ENCODE data around the gene SLC13A5. TPM values are rescaled to one million over a fixed set of nuclear protein-coding genes. Genes with fewer than 3 reads are reported as not detected.

Gene SLC13A5
- total RNA-seq, result not detected in 2 replicates

GRCh38 chr17:6713130-6713917 is at the start of gene SLC13A5:
TSS of gene SLC13A5 (minus strand) at chr17:6713369. CDS start at chr17:6713333, 36 bp downstream.

GRCh38 chr17:6755731-6756184 is 42.6 kb upstream of the SLC13A5 start, which contains the start of gene XAF1:
TSS of gene XAF1 (plus strand) at chr17:6756046. CDS start at chr17:6756079, 33 bp downstream.

GRCh38 chr17:6651354-6651918 is 61.7 kb downstream of the SLC13A5 start, which contains the start of the genes C17orf100 and MED31:
TSS of gene C17orf100 (plus strand) at chr17:6651762. CDS start at chr17:6651914, 152 bp downstream.
TSS of gene MED31 (minus strand) at chr17:6651605. CDS start at chr17:6651528, 77 bp downstream.

GRCh38 chr17:6640536-6641246 is 72.5 kb downstream of the SLC13A5 start, which contains the start of the genes KIAA0753 and TXNDC17:
TSS of gene KIAA0753 (minus strand) at chr17:6640711. CDS start at chr17:6635103, 5,608 bp downstream.
TSS of gene TXNDC17 (plus strand) at chr17:6641060. CDS start at chr17:6641083, 23 bp downstream.

Other genes with a start within 250 kb of the SLC13A5 start
- 0.28 and 0.58 TPM in 2 replicates for gene PITPNM3, start 156.8 kb downstream of the SLC13A5 start, total RNA-seq
- 7.6 and 9.4 TPM in 2 replicates for gene KIAA0753, start 72.7 kb downstream of the SLC13A5 start, total RNA-seq
- gene TXNDC17, start 72.3 kb downstream of the SLC13A5 start, total RNA-seq, result 132 and 272 TPM in 2 replicates
- gene MED31, start 61.8 kb downstream of the SLC13A5 start, total RNA-seq, result 9.0 and 9.3 TPM in 2 replicates
- 0.38 and 0.56 TPM in 2 replicates for gene C17orf100, start 61.6 kb downstream of the SLC13A5 start, total RNA-seq
- gene XAF1, start 42.7 kb upstream of the SLC13A5 start, total RNA-seq, result 10.0 and 23.4 TPM in 2 replicates
- under 0.01 and 0.56 TPM in 2 replicates for gene FBXO39, start 62.8 kb upstream of the SLC13A5 start, total RNA-seq
- gene TEKT1, start 118.4 kb upstream of the SLC13A5 start, total RNA-seq, result not detected in 2 replicates